ENCODE data around the gene PPFIA1.

GRCh38 chr11:70334351-70334995 is 64.0 kb downstream of the PPFIA1 start:
- TF ChIP-seq JUN (IDR thresholded peaks at IDR 0.05) (no peak), ZNF302 (CRISPR knock-in tag; IDR thresholded peaks at IDR 0.05) (no peak), CTCF (IDR thresholded peaks at IDR 0.05) (no peak), PBX3 (IDR thresholded peaks at IDR 0.05) (no peak), EP300 (IDR thresholded peaks at IDR 0.05) (no peak), EHF (CRISPR knock-in tag; IDR thresholded peaks at IDR 0.05) (no peak), POLR2A (IDR thresholded peaks at IDR 0.05; ENCODE audit: low read length) (no peak), MAX (IDR thresholded peaks at IDR 0.05) (no peak), TP53 (CRISPR knock-in tag; IDR thresholded peaks at IDR 0.05) (no peak), KDM1A (IDR thresholded peaks at IDR 0.05; ENCODE audit: low read depth) (no peak)
